Measurements from ENCODE around the gene SOD1.
"Not testable (repeated sequence)": the region's sequence is repeated elsewhere in the genome, so short reads cannot be mapped to it uniquely, and the experiment has no call there.

SOD1 gene

GRCh38 chr21:31622397-31622796 lies 37.1 kb upstream of the SOD1 start:
- no peak for TF ChIP-seq CTCF (conservative IDR thresholded peaks at IDR 0.05; ENCODE audit: low read depth, low read length)
- no peak overlapping the region for H3K4me3 ChIP-seq (ENCODE audit: low read depth, low read length)
- no peak for DNase-seq (ENCODE audit: low read depth)

GRCh38 chr21:31623664-31624063 lies 35.8 kb upstream of the SOD1 start:
- peak; percentile 40 for DNase-seq (ENCODE audit: low read depth)
- TF ChIP-seq CTCF (conservative IDR thresholded peaks at IDR 0.05; ENCODE audit: low read depth, low read length), result peak; percentile 39
- no peak overlapping the region for H3K4me3 ChIP-seq (ENCODE audit: low read depth, low read length)

- TF ChIP-seq CTCF (conservative IDR thresholded peaks at IDR 0.05; ENCODE audit: low read depth, low read length), result no peak
- no peak overlapping the region for H3K4me3 ChIP-seq (ENCODE audit: low read depth, low read length)
- DNase-seq (ENCODE audit: low read depth), result no peak
Observed at GRCh38 chr21:31624181-31624580, 35.3 kb upstream of the SOD1 start.

- DNase-seq (ENCODE audit: low read depth), result no peak
- TF ChIP-seq CTCF (conservative IDR thresholded peaks at IDR 0.05; ENCODE audit: low read depth, low read length), result no peak
- H3K4me3 ChIP-seq (ENCODE audit: low read depth, low read length), result no peak overlapping the region
Observed at GRCh38 chr21:31624961-31625491, 34.5 kb upstream of the SOD1 start.

GRCh38 chr21:31629972-31630711 lies 29.4 kb upstream of the SOD1 start:
- peak; percentile 97 for DNase-seq (ENCODE audit: low read depth)
- TF ChIP-seq CTCF (conservative IDR thresholded peaks at IDR 0.05; ENCODE audit: low read depth, low read length), result no peak
- no peak overlapping the region for H3K4me3 ChIP-seq (ENCODE audit: low read depth, low read length)

GRCh38 chr21:31631881-31632280 lies 27.6 kb upstream of the SOD1 start:
- DNase-seq (ENCODE audit: low read depth); H3K4me3 ChIP-seq (ENCODE audit: low read depth, low read length): not testable (repeated sequence)

- H3K4me3 ChIP-seq (ENCODE audit: low read depth, low read length), result no peak overlapping the region
- TF ChIP-seq CTCF (conservative IDR thresholded peaks at IDR 0.05; ENCODE audit: low read depth, low read length), result no peak
- DNase-seq (ENCODE audit: low read depth), result no peak
Observed at GRCh38 chr21:31634993-31635392, 24.5 kb upstream of the SOD1 start.

Measured in choroid plexus epithelial cell (primary cell).